SK-N-SH (cell line): Measurements from ENCODE around the gene HAUS3. TPM values are rescaled to one million over a fixed set of nuclear protein-coding genes. Genes with fewer than 3 reads are reported as not detected.
A peak's percentile ranks its signal among the peaks of the same experiment; 100 is the strongest.

Experiments
- CTCF ChIA-PET: fragments of 300-600, 350-600 bp; formaldehyde crosslinking; extraction: SDS; loops from one replicate; lab custom pipeline; 2021; lab: Yijun Ruan, JAX
- POLR2A ChIA-PET: fragments of 350-600 bp; sonication (Branson Sonifier 250); formaldehyde crosslinking; extraction: SDS; loops from one replicate; lab custom pipeline; 2020; ENCODE audit warnings: antibody characterized with exemption, inconsistent platforms; lab: Yijun Ruan, JAX
- DNase-seq: peaks from one replicate; pipeline ENCODE4 v3.0.0; 2012
- H2AFZ ChIP-seq: fragments of 200-600 bp; sonication (generic); 2 replicates; pipeline ENCODE4 v1.8.1; 2016; ENCODE audit warnings: antibody characterized with exemption, mild to moderate bottlenecking, low read depth
- H3F3A ChIP-seq: fragments of 200-600 bp; sonication (generic); replicated peaks from 2 replicates; pipeline ENCODE3; 2016; ENCODE audit warnings: antibody characterized with exemption, mild to moderate bottlenecking; ENCODE audit not compliant: insufficient read depth
- H3K27ac ChIP-seq, 2 experiments: fragments of 200-500 bp in 1 of 2; fragments of 200-600 bp in 1 of 2; sonication (Bioruptor generic) in 1 of 2; sonication (generic), shearing (Covaris generic) in 1 of 2; 2 replicates each; pipeline versions ENCODE4 v1.5.1 to v1.6.1; 2014 to 2016; ENCODE audit warnings: low read depth in 2 of 2, inconsistent platforms in 1 of 2, low read length in 1 of 2, mild to moderate bottlenecking in 1 of 2, mixed read lengths in 1 of 2
- H3K27me3 ChIP-seq: fragments of 200-600 bp; sonication (generic), shearing (Covaris generic); 2 replicates; pipeline ENCODE4 v1.6.1; 2016; ENCODE audit warnings: mixed run types; ENCODE audit not compliant: insufficient read depth
- H3K36me3 ChIP-seq, 2 experiments: fragments of 200-500 bp in 1 of 2; fragments of 200-600 bp in 1 of 2; sonication (Bioruptor generic) in 1 of 2; sonication (generic) in 1 of 2; replicated peaks in 1 of 2; 2 replicates each; pipeline versions ENCODE3 to v1.5.1; 2014 to 2016; ENCODE audit warnings: low read length in 1 of 2, mild to moderate bottlenecking in 1 of 2; ENCODE audit not compliant: insufficient read depth in 2 of 2, control insufficient read depth in 1 of 2
- H3K4me1 ChIP-seq, 2 experiments: fragments of 200-500 bp in 1 of 2; fragments of 200-600 bp in 1 of 2; sonication (Bioruptor generic) in 1 of 2; sonication (generic), shearing (Covaris generic) in 1 of 2; 2 replicates each; pipeline versions ENCODE4 v1.5.1 to v1.6.1; 2014 to 2016; ENCODE audit warnings: low read depth in 1 of 2, low read length in 1 of 2, mixed run types in 1 of 2; ENCODE audit not compliant: insufficient read depth in 2 of 2, control insufficient read depth in 1 of 2
- H3K4me2 ChIP-seq: fragments of 200-600 bp; sonication (generic), shearing (Covaris generic); 2 replicates; pipeline ENCODE4 v1.6.1; 2017; ENCODE audit warnings: mixed run types
- H3K4me3 ChIP-seq, 2 experiments: fragments of 200-500 bp in 1 of 2; fragments of 200-600 bp in 1 of 2; sonication (Bioruptor generic) in 1 of 2; sonication (generic), shearing (Covaris generic) in 1 of 2; 2 replicates each; pipeline versions ENCODE4 v1.5.1 to v1.8.1; 2014 to 2016; ENCODE audit warnings: low read depth in 2 of 2, inconsistent platforms in 1 of 2, low read length in 1 of 2, mild to moderate bottlenecking in 1 of 2, mixed read lengths in 1 of 2, moderate library complexity in 1 of 2
- H3K79me2 ChIP-seq: fragments of 200-600 bp; sonication (generic); 2 replicates; pipeline ENCODE4 v1.8.1; 2017; ENCODE audit warnings: mild to moderate bottlenecking; ENCODE audit not compliant: insufficient read depth
- H3K9ac ChIP-seq: fragments of 200-600 bp; sonication (generic); 2 replicates; pipeline ENCODE4 v1.6.1; 2017; ENCODE audit warnings: mixed run types
- H3K9me2 ChIP-seq: fragments of 200-600 bp; sonication (generic); 2 replicates; pipeline ENCODE4 v1.6.1; 2017; ENCODE audit warnings: mixed run types
- H3K9me3 ChIP-seq: fragments of 200-600 bp; sonication (generic); 2 replicates; pipeline ENCODE4 v1.6.1; 2017; ENCODE audit warnings: mixed run types, mild to moderate bottlenecking, moderate library complexity
- H4K20me1 ChIP-seq: fragments of 200-600 bp; sonication (generic); 2 replicates; pipeline ENCODE4 v1.6.1; 2017; ENCODE audit warnings: mild to moderate bottlenecking, mixed run types; ENCODE audit not compliant: insufficient read depth
- CHD2 ChIP-seq: fragments of 150-350 bp; IDR thresholded peaks from 2 replicates; pipeline ENCODE4 v1.6.1; 2018; ENCODE audit warnings: low read length; ENCODE audit not compliant: partially characterized antibody
- ELF1 ChIP-seq: IDR thresholded peaks from 2 replicates; pipeline ENCODE4 v1.4.0; 2012
- GATA2 ChIP-seq: sonication (generic); formaldehyde crosslinking; IDR thresholded peaks from 2 replicates; pipeline ENCODE4 v1.5.0; 2020; ENCODE audit warnings: mild to moderate bottlenecking, missing genetic modification reagents
- MAX ChIP-seq: IDR thresholded peaks from 2 replicates; pipeline ENCODE4 v1.4.0; 2012; ENCODE audit warnings: low read depth
- MXI1 ChIP-seq: IDR thresholded peaks from 2 replicates; pipeline ENCODE4 v1.6.1; 2012; ENCODE audit warnings: mild to moderate bottlenecking, low read depth, low read length, improper control_type of control experiment
- RAD21 ChIP-seq: IDR thresholded peaks from 2 replicates; pipeline ENCODE4 v1.6.1; 2012; ENCODE audit warnings: mild to moderate bottlenecking, low read length
- RCOR1 ChIP-seq: fragments of 150-350 bp; IDR thresholded peaks from 2 replicates; pipeline ENCODE4 v1.6.1; 2017; ENCODE audit warnings: antibody characterized with exemption, low read length
- TAF1 ChIP-seq: IDR thresholded peaks from 2 replicates; pipeline ENCODE4 v1.6.1; 2012; ENCODE audit warnings: low read depth, mild to moderate bottlenecking, low read length, moderate library complexity, borderline replicate concordance
- TEAD4 ChIP-seq: IDR thresholded peaks from 2 replicates; pipeline ENCODE4 v1.4.0; 2012; ENCODE audit warnings: mild to moderate bottlenecking, borderline replicate concordance; ENCODE audit not compliant: insufficient read depth
- USF2 ChIP-seq: fragments of 150-350 bp; IDR thresholded peaks from 2 replicates; pipeline ENCODE4 v1.6.1; 2017; ENCODE audit warnings: antibody characterized with exemption, low read length, low read depth, borderline replicate concordance
- WGBS: methylation state at CpG from one replicate; pipeline ENCODE4 v1.1.6; 2017; ENCODE audit warnings: low lambda C conversion rate; 5-methylcytosine and 5-hydroxymethylcytosine counted together
- polyA plus RNA-seq, 3 experiments: library from polyadenylated mRNA; depleted of rRNA; stranded (reverse); fragments of >200 nt; gene quantifications; 2 replicates each; pipeline ENCODE4 v1.2.3, GENCODE V29; 2012
- TF ChIP-seq, protein P1 (sequence below): fragments of 200-600 bp; sonication (generic); IDR thresholded peaks from 2 replicates; pipeline ENCODE4 v1.6.1; 2017; ENCODE audit warnings: antibody characterized with exemption, mild to moderate bottlenecking, moderate library complexity
- TF ChIP-seq, protein P2 (sequence below): IDR thresholded peaks from 2 replicates; pipeline ENCODE4 v1.4.0; 2012; ENCODE audit warnings: low read depth, borderline replicate concordance
- TF ChIP-seq, protein P3 (sequence below): fragments of 150-350 bp; IDR thresholded peaks from 2 replicates; pipeline ENCODE4 v1.6.1; 2016; ENCODE audit warnings: mild to moderate bottlenecking, low read depth, low read length

HAUS3 gene
- polyA plus RNA-seq, 1 of the 3 experiments (the other 2 are of a cell fraction), result 6.3 TPM

DNA sequence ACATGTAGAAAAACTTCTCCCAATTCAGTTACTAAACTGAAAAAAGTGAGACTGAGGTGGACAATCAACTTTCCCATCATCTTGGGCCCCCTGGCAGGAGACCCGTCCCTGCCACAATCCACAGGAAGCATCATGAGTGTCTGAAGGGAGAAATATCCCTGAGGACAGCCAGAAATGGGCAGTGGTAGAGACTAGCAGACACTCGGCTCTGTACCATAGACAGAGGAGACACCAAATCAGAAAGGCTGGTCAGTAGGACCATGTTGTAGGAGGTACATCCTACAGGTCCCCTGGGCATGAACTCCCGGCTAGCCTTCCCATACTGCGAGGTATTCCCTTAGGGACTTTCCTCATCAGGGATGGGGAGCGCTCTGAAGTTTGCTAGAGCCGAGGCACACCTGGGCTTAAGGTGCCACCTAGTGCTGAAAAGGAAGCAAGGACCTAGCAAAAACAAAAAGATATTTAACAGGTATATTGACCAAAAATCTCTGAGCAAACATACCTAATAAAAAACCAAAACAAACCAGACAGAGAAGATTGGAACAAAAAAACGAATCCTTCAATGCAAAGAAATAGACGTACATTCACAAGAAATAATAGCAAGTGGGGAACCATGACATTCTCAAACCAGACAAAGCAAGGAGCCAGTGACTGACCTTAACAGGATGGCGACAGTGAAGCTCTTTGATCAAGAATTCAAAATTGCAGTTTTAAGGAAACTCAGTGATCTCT is 55.6 kb downstream of the HAUS3 start:
- POLR2A ChIA-PET, result no interaction called here
- 56% methylated on average over 9 of the region's 9 CpGs for WGBS
- Histone ChIP-seq H3K4me1 (no peaks in the 10 kb centered on the region), H3K4me3 (no peak overlapping the region), H3F3A (no peaks in the 10 kb centered on the region), H3K27ac (no peak overlapping the region), H3K9me2 (no peaks in the 10 kb centered on the region), H3K27me3 (no peaks in the 10 kb centered on the region), H4K20me1 (no peaks in the 10 kb centered on the region), H3K4me2 (no peak overlapping the region), H3K9me3 (no peaks in the 10 kb centered on the region), H3K36me3 (no peaks in the 10 kb centered on the region), H3K9ac (no peak overlapping the region), H2AFZ (no peak overlapping the region), H3K79me2 (no peaks in the 10 kb centered on the region)
- CTCF ChIA-PET, result interaction anchor here (1.5 kb wide), 1 partner anchor 10 kb away, joined by 4 read pairs; no protein-coding TSS in a partner anchor
- TF ChIP-seq, protein P1, sequence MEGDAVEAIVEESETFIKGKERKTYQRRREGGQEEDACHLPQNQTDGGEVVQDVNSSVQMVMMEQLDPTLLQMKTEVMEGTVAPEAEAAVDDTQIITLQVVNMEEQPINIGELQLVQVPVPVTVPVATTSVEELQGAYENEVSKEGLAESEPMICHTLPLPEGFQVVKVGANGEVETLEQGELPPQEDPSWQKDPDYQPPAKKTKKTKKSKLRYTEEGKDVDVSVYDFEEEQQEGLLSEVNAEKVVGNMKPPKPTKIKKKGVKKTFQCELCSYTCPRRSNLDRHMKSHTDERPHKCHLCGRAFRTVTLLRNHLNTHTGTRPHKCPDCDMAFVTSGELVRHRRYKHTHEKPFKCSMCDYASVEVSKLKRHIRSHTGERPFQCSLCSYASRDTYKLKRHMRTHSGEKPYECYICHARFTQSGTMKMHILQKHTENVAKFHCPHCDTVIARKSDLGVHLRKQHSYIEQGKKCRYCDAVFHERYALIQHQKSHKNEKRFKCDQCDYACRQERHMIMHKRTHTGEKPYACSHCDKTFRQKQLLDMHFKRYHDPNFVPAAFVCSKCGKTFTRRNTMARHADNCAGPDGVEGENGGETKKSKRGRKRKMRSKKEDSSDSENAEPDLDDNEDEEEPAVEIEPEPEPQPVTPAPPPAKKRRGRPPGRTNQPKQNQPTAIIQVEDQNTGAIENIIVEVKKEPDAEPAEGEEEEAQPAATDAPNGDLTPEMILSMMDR, result peak; percentile 11; the same call in 1 of the 2 replicates
- TF ChIP-seq ELF1 (no peak), RAD21 (peak; percentile 53), USF2 (no peak), TEAD4 (no peak), TAF1 (no peak), CHD2 (no peak), GATA2 (CRISPR knock-in tag) (no peak), RCOR1 (no peak), MXI1 (no peak), MAX (no peak)
- TF ChIP-seq, protein P2, sequence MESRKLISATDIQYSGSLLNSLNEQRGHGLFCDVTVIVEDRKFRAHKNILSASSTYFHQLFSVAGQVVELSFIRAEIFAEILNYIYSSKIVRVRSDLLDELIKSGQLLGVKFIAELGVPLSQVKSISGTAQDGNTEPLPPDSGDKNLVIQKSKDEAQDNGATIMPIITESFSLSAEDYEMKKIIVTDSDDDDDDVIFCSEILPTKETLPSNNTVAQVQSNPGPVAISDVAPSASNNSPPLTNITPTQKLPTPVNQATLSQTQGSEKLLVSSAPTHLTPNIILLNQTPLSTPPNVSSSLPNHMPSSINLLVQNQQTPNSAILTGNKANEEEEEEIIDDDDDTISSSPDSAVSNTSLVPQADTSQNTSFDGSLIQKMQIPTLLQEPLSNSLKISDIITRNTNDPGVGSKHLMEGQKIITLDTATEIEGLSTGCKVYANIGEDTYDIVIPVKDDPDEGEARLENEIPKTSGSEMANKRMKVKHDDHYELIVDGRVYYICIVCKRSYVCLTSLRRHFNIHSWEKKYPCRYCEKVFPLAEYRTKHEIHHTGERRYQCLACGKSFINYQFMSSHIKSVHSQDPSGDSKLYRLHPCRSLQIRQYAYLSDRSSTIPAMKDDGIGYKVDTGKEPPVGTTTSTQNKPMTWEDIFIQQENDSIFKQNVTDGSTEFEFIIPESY, result no peak
- TF ChIP-seq, protein P3, sequence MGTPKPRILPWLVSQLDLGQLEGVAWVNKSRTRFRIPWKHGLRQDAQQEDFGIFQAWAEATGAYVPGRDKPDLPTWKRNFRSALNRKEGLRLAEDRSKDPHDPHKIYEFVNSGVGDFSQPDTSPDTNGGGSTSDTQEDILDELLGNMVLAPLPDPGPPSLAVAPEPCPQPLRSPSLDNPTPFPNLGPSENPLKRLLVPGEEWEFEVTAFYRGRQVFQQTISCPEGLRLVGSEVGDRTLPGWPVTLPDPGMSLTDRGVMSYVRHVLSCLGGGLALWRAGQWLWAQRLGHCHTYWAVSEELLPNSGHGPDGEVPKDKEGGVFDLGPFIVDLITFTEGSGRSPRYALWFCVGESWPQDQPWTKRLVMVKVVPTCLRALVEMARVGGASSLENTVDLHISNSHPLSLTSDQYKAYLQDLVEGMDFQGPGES, result no peak
- no peak for DNase-seq
